ENCODE measurements around the gene SPOPL. TPM values are rescaled to one million over a fixed set of nuclear protein-coding genes. Genes with fewer than 3 reads are reported as not detected.

SPOPL gene
- polyA plus RNA-seq, 1 of the 3 experiments (the other 2 are of a cell fraction) = 4.5 TPM

- no peak overlapping the region for H3K9ac ChIP-seq
- H3K27ac ChIP-seq (ENCODE audit: low read depth in 2 of 2, low read length in 1 of 2) = no peak overlapping the region
- ChIA-PET POLR2A (no interaction called here), CTCF (no interaction called here)
- H3K9me3 ChIP-seq = no peaks in the 10 kb centered on the region
- TF ChIP-seq EP300 (IDR thresholded peaks at IDR 0.05; ENCODE audit: borderline replicate concordance in 1 of 2, low read depth in 1 of 2, low read length in 1 of 2) (no peak), FOSL2 (IDR thresholded peaks at IDR 0.05; ENCODE audit: borderline replicate concordance, low read depth) (no peak), USF2 (IDR thresholded peaks at IDR 0.05; ENCODE audit: borderline replicate concordance, low read depth, low read length) (no peak), NRF1 (IDR thresholded peaks at IDR 0.05; ENCODE audit: low read depth, low read length) (no peak), JUND (IDR thresholded peaks at IDR 0.05) (no peak), ZBTB33 (IDR thresholded peaks at IDR 0.05; ENCODE audit: borderline replicate concordance, low read depth) (no peak), GATA2 (CRISPR knock-in tag; IDR thresholded peaks at IDR 0.05) (no peak), ELF1 (IDR thresholded peaks at IDR 0.05) (no peak), NFIC (IDR thresholded peaks at IDR 0.05; ENCODE audit: borderline replicate concordance) (no peak), POLR2AphosphoS5 (IDR thresholded peaks at IDR 0.05; ENCODE audit: low read depth, low read length) (no peak), TCF12 (IDR thresholded peaks at IDR 0.05) (no peak), RXRA (IDR thresholded peaks at IDR 0.05; ENCODE audit: borderline replicate concordance, low read depth) (no peak), RFX5 (IDR thresholded peaks at IDR 0.05; ENCODE audit: low read length) (no peak), USF1 (IDR thresholded peaks at IDR 0.05; ENCODE audit: borderline replicate concordance, low read depth) (no peak), SIN3A (IDR thresholded peaks at IDR 0.05; ENCODE audit: borderline replicate concordance, low read depth, low read length) (no peak), PBX3 (IDR thresholded peaks at IDR 0.05) (no peak), MAX (IDR thresholded peaks at IDR 0.05; ENCODE audit: low read depth) (no peak), FOXM1 (IDR thresholded peaks at IDR 0.05; ENCODE audit: low read depth) (no peak)
- H3F3A ChIP-seq (replicated peaks; ENCODE audit: insufficient read depth) = no peaks in the 10 kb centered on the region
- WGBS (ENCODE audit: low lambda C conversion rate) = 96% methylated on average over 4 of the region's 4 CpGs
- no peaks in the 10 kb centered on the region for H3K9me2 ChIP-seq
- no peak overlapping the region for H3K4me2 ChIP-seq
- no peak overlapping the region for H2AFZ ChIP-seq (ENCODE audit: low read depth)
- no peak for DNase-seq
- H4K20me1 ChIP-seq (ENCODE audit: insufficient read depth) = no peaks in the 10 kb centered on the region
- H3K27me3 ChIP-seq (ENCODE audit: insufficient read depth) = no peaks in the 10 kb centered on the region
- H3K36me3 ChIP-seq (replicated peaks in 1 of 2; ENCODE audit: control insufficient read depth in 1 of 2, insufficient read depth in 2 of 2, low read length in 1 of 2) = peaks cover 0 to 3% of the 10 kb centered on the region in 2 experiments
- H3K79me2 ChIP-seq (ENCODE audit: insufficient read depth) = no peaks in the 10 kb centered on the region
- no peak overlapping the region for H3K4me3 ChIP-seq (ENCODE audit: low read depth in 2 of 2, low read length in 1 of 2)
- peaks cover 0 to 14% of the 10 kb centered on the region in 2 experiments; a peak in 1 of 4 replicates for H3K4me1 ChIP-seq (ENCODE audit: control insufficient read depth in 1 of 2, insufficient read depth in 2 of 2, low read depth in 1 of 2, low read length in 1 of 2)
These were observed 5.4 kb upstream of the SPOPL start for GRCh38 chr2:138496096-138496651.

Data from SK-N-SH (cell line).